ENCODE results near the gene NF2.

- TF ChIP-seq EP300 (IDR thresholded peaks at IDR 0.05) (no peak), CTCF (IDR thresholded peaks at IDR 0.05) (no peak), POLR2A (IDR thresholded peaks at IDR 0.05) (no peak), POLR2AphosphoS5 (IDR thresholded peaks at IDR 0.05) (no peak)
These were observed 24.8 kb upstream of the NF2 start for GRCh38 chr22:29578462-29579200.
